ENCODE results near the gene SDHAF3. TPM values are rescaled to one million over a fixed set of nuclear protein-coding genes. Genes with fewer than 3 reads are reported as not detected.

The SDHAF3 gene
- total and polyA plus RNA-seq, 2 of the 8 experiments (the other 6 are each of a cell fraction or from before 2014, with no cell fraction given) = 12.0 to 31.3 TPM

- Histone ChIP-seq H3K79me2 (ENCODE audit: control insufficient read depth in 1 of 2, insufficient read depth in 2 of 2, low read length in 2 of 2) (peaks cover 0 to 18% of the 10 kb centered on the region in 2 experiments; a peak in 2 of 4 replicates), H3K18ac (ENCODE audit: extremely low read depth, low read length) (no peak overlapping the region), H2BK120ac (replicated peaks; ENCODE audit: low read depth, low read length) (no peak overlapping the region), H3K27ac (ENCODE audit: low read depth, low read length) (no peak overlapping the region), H3K56ac (replicated peaks; ENCODE audit: insufficient read length, low read depth, low read length) (no peak overlapping the region), H3K9me3 (ENCODE audit: insufficient read depth in 2 of 2, low read depth in 1 of 2, low read length in 1 of 2) (peaks cover 0 to 2% of the 10 kb centered on the region in 2 experiments; a peak in 2 of 4 replicates), H2BK5ac (ENCODE audit: low read depth, low read length) (no peak overlapping the region), H4K91ac (replicated peaks; ENCODE audit: insufficient read length, low read length) (no peak overlapping the region), H4K5ac (ENCODE audit: insufficient read length, low read depth, low read length) (no peak overlapping the region), H3K14ac (ENCODE audit: insufficient read length) (no peak overlapping the region), H3K23me2 (ENCODE audit: low read depth, low read length) (no peaks in the 10 kb centered on the region), H3K4me3 (ENCODE audit: extremely low read depth in 1 of 4, insufficient read depth in 2 of 4, low read depth in 3 of 4, low read length in 4 of 4) (no peak overlapping the region), H2AK5ac (ENCODE audit: low read depth, low read length) (no peak overlapping the region), H3K4ac (replicated peaks; ENCODE audit: insufficient read length, low read depth, low read length) (no peak overlapping the region), H4K20me1 (replicated peaks in 1 of 2; ENCODE audit: control insufficient read depth in 1 of 2, insufficient read depth in 2 of 2, low read length in 2 of 2) (no peaks in the 10 kb centered on the region), H3K9ac (replicated peaks in 1 of 4; ENCODE audit: extremely low read depth in 1 of 4, low read depth in 3 of 4, low read length in 3 of 4) (no peak overlapping the region), H3K23ac (ENCODE audit: insufficient read length) (no peak overlapping the region), H3K4me1 (replicated peaks in 1 of 4; ENCODE audit: control insufficient read depth in 3 of 4, insufficient read depth in 4 of 4, low read length in 3 of 4) (peaks cover 0 to 3% (median 0%) of the 10 kb centered on the region in 4 experiments; a peak in 2 of 7 replicates), H2BK20ac (ENCODE audit: low read length) (no peak overlapping the region), H2BK12ac (ENCODE audit: low read depth, low read length) (no peak overlapping the region), H3K27me3 (replicated peaks in 1 of 4; ENCODE audit: control insufficient read depth in 3 of 4, extremely low read depth in 1 of 4, insufficient read depth in 3 of 4, low read length in 3 of 4) (no peaks in the 10 kb centered on the region), H2AFZ (ENCODE audit: low read length) (no peak overlapping the region), H2BK15ac (ENCODE audit: low read length) (no peak overlapping the region), H3K79me1 (ENCODE audit: low read depth, low read length) (peaks cover 2% of the 10 kb centered on the region; the same call in 1 of the 2 replicates), H3K4me2 (ENCODE audit: insufficient read depth in 1 of 2, low read depth in 2 of 2, low read length in 2 of 2) (no peak overlapping the region), H3K36me3 (ENCODE audit: control insufficient read depth in 2 of 4, insufficient read depth in 4 of 4, low read length in 3 of 4) (peaks cover 0 to 5% (median 0%) of the 10 kb centered on the region in 4 experiments; a peak in 3 of 8 replicates), H4K8ac (ENCODE audit: extremely low read depth, insufficient read depth, low read length) (no peak overlapping the region)
- FAIRE-seq = no peak
- WGBS, 2 experiments (ENCODE audit: extremely low coverage in 1 of 2, insufficient coverage in 1 of 2, insufficient read length in 1 of 2, insufficient replicate concordance in 2 of 2, low coverage in 1 of 2, low lambda C conversion rate in 2 of 2, missing lambda C conversion rate in 1 of 2) = 79% methylated on average over 2 of the region's 2 CpGs; no CpG with 5 or more reads in 1 of the 2 experiments
- no peak for TF ChIP-seq ZNF274 (IDR thresholded peaks at IDR 0.05; ENCODE audit: borderline replicate concordance, extremely low read depth, low read length)
- no peak for TF ChIP-seq TBP (IDR thresholded peaks at IDR 0.05; ENCODE audit: low read depth, low read length)
- TF ChIP-seq KDM5A (IDR thresholded peaks at IDR 0.05; ENCODE audit: low read length) = no peak
- no peak for TF ChIP-seq EP300 (IDR thresholded peaks at IDR 0.05; ENCODE audit: borderline replicate concordance in 1 of 2, low read depth in 2 of 2, low read length in 2 of 2)
- no peak for TF ChIP-seq CHD1 (IDR thresholded peaks at IDR 0.05; ENCODE audit: low read depth, low read length)
- TF ChIP-seq CBX8 (IDR thresholded peaks at IDR 0.05; ENCODE audit: borderline replicate concordance, low read depth, low read length) = no peak
- TF ChIP-seq ASH2L (IDR thresholded peaks at IDR 0.05; ENCODE audit: low read length) = no peak
- TF ChIP-seq TAF7 (optimal IDR thresholded peaks at IDR 0.05; ENCODE audit: borderline replicate concordance, low read depth, low read length) = no peak
- TF ChIP-seq YY1 (IDR thresholded peaks at IDR 0.05; ENCODE audit: low read depth, low read length) = no peak
- TF ChIP-seq RNF2 (IDR thresholded peaks at IDR 0.05; ENCODE audit: borderline replicate concordance, low read depth, low read length, missing control alignments, poor library complexity, severe bottlenecking) = no peak
- TF ChIP-seq SP4 (IDR thresholded peaks at IDR 0.05; ENCODE audit: low read length) = no peak
- no peak for TF ChIP-seq PHF8 (conservative IDR thresholded peaks at IDR 0.05; ENCODE audit: low read depth, low read length)
- TF ChIP-seq JUN (IDR thresholded peaks at IDR 0.05; ENCODE audit: low read depth, low read length) = no peak
- no peak for TF ChIP-seq EZH2 (IDR thresholded peaks at IDR 0.05; ENCODE audit: low read depth, low read length, severe bottlenecking)
- no peak for TF ChIP-seq CEBPB (IDR thresholded peaks at IDR 0.05; ENCODE audit: low read depth, low read length)
- CTCF ChIA-PET (ENCODE audit: partially characterized antibody) = no interaction called here
- POLR2A ChIA-PET (ENCODE audit: partially characterized antibody) = no interaction called here
- no peak for DNase-seq (ENCODE audit: low read depth in 1 of 2, low spot score in 2 of 2)
These were observed 48.8 kb downstream of the SDHAF3 start for GRCh38 chr7:97166308-97166707.

All from H1 (cell line).